Testis (tissue), 2 donors: ENCODE results near the gene IL15RA.

Source experiments
- POLR2A ChIP-seq: fragments of 450-650 bp; IDR thresholded peaks from one replicate; pipeline ENCODE4 v1.6.1; 2017; ENCODE audit warnings: antibody characterized with exemption, mild to moderate bottlenecking, moderate library complexity
- TF ChIP-seq, protein P1 (sequence below), 3 experiments: fragments of 450-650 bp in 2 of 3; fragments of 200-600 bp in 1 of 3; sonication (generic) in 1 of 3; IDR thresholded peaks; one replicate each; pipeline ENCODE4 v1.5.1; 2016 to 2019; ENCODE audit warnings: antibody characterized with exemption in 3 of 3, mild to moderate bottlenecking in 2 of 3, moderate library complexity in 1 of 3

DNA sequence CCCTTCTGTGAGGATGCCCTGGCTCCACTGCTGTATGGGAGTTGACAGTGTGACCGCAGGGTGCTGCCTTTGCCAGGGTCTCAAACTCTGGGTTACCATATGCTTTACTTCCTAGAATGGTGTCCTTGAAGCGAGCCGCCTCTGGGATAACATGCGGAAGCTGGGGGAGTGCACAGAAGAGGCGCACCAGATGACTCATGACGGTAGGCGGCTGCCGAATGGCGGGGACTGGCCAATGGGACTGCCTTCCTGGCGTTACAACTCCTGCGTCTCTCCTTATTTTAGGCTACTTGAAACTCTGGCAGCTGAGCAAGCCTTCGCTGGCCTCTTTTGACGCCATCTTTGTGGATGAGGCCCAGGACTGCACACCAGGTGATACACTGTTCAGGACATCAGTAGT is 60.0 kb downstream of the IL15RA start:
- no peak for TF ChIP-seq POLR2A
- TF ChIP-seq, protein P1, sequence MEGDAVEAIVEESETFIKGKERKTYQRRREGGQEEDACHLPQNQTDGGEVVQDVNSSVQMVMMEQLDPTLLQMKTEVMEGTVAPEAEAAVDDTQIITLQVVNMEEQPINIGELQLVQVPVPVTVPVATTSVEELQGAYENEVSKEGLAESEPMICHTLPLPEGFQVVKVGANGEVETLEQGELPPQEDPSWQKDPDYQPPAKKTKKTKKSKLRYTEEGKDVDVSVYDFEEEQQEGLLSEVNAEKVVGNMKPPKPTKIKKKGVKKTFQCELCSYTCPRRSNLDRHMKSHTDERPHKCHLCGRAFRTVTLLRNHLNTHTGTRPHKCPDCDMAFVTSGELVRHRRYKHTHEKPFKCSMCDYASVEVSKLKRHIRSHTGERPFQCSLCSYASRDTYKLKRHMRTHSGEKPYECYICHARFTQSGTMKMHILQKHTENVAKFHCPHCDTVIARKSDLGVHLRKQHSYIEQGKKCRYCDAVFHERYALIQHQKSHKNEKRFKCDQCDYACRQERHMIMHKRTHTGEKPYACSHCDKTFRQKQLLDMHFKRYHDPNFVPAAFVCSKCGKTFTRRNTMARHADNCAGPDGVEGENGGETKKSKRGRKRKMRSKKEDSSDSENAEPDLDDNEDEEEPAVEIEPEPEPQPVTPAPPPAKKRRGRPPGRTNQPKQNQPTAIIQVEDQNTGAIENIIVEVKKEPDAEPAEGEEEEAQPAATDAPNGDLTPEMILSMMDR (IDR thresholded peaks at IDR 0.05) = no peak
